ENCODE measurements around the gene SH2D3A.

DNA sequence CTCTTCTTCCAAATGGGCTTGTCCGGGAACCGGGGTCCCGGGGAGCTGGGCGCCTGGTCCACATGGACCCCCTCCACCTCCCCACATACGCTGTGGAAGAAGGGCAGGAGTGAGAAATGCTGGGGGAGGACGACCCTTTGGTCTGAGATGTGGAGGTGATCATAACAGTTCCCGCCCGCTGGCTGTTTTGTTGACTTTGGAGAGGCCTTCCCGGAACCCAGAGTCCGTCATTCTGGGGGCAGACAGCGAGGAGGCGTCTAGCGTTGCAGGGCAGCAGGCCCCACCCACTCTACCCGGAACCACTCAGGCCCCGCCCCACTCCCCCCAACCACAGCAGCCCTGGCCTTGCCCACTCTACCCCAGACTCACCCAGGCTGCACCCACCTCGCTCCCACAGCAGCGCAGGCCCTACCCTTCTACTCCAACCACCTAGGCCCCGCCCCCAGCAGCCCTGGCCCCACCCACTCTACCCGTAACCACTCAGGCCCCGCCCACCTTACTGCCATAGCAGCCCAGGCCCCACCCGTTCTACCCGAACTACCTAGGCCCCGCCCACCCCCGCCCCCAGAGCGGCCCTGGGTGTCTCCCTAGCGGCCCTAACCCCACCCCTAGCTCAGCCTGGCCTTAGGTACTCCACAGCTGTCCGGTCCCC lies 37.0 kb downstream of the SH2D3A start:
- TF ChIP-seq CTCF (IDR thresholded peaks at IDR 0.05) (no peak), EP300 (IDR thresholded peaks at IDR 0.05; ENCODE audit: low read depth) (no peak), POLR2AphosphoS5 (IDR thresholded peaks at IDR 0.05) (no peak)
